ENCODE results near the gene NOPCHAP1. TPM values are rescaled to one million over a fixed set of nuclear protein-coding genes. Genes with fewer than 3 reads are reported as not detected.

The NOPCHAP1 gene
- total and polyA plus RNA-seq, 5 donors from 2014 or later: 11.6 to 26.9 (median 17.3) TPM

DNA sequence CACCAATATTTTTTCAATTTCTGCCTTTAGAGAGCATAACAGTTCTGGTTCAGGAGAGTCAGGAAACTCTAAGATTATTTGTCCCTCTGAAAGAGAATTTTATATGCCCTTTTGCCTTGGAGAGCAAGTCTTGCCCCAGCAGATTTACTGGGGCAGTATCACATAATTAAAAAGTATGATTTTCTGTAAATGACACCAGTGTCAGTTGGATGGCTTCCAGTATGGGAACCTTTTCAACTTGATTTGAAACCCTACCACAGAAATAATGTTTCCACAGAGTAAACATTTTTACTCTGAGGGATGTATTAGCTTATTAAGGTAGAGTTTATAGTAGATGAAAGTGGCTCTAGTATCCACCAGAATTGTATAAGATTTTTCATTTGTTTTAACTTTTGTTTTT is 15.4 kb downstream of the NOPCHAP1 start:
- Histone ChIP-seq H3K4me1 (ENCODE audit: control insufficient read depth, insufficient read depth, low read length, poor library complexity, severe bottlenecking) (no peaks in the 10 kb centered on the region), H3K27ac (ENCODE audit: insufficient read depth, low read length, poor library complexity, severe bottlenecking) (no peak overlapping the region), H3K4me3 (ENCODE audit: low read depth, low read length) (no peak overlapping the region), H3K36me3 (ENCODE audit: control insufficient read depth, insufficient read depth, low read length) (peaks cover 56% of the 10 kb centered on the region), H3K9me3 (ENCODE audit: control insufficient read depth in 2 of 2, low read length in 2 of 2) (peaks cover 11 to 15% of the 10 kb centered on the region in 2 experiments), H3K27me3 (ENCODE audit: control insufficient read depth, insufficient read depth, low read length) (no peaks in the 10 kb centered on the region)
- H3K27me3 Mint-ChIP-seq: no peaks in the 10 kb centered on the region
- peaks cover 0 to 23% (median 13%) of the 10 kb centered on the region in 7 donors for H3K9me3 Mint-ChIP-seq
- peaks cover 86% of the 10 kb centered on the region for H3K36me3 Mint-ChIP-seq
- H3K4me3 Mint-ChIP-seq: no peak overlapping the region
- no peak overlapping the region for H3K27ac Mint-ChIP-seq
- peaks cover 2 to 26% (median 15%) of the 10 kb centered on the region in 4 donors for H3K4me1 Mint-ChIP-seq
- DNase-seq: no peak
- no peak for ATAC-seq (ENCODE audit: low read depth in 2 of 2)

DNA sequence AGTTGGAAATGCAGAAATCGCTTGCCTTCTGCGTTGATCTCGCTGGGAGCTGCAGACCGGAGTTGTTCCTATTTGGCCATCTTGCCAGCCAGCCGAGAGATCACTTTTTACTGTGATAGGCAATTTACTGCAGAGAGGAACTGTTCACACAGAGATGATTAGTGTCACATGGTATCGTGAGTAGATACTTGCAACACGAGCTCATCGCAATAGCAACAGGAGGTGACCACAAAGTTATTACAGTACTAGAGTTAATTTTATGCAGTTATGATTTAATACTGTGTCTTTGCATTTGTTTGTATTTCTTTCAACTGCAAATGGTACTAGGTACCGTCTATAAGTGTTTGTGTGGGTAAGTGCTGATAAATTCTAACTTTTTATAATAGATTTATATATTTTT is 27.8 kb downstream of the NOPCHAP1 start:
- Histone ChIP-seq H3K4me3 (ENCODE audit: low read depth, low read length) (no peak overlapping the region), H3K36me3 (ENCODE audit: control insufficient read depth, insufficient read depth, low read length) (no peaks in the 10 kb centered on the region), H3K27ac (ENCODE audit: insufficient read depth, low read length, poor library complexity, severe bottlenecking) (no peak overlapping the region), H3K27me3 (ENCODE audit: control insufficient read depth, insufficient read depth, low read length) (no peaks in the 10 kb centered on the region), H3K9me3 (ENCODE audit: control insufficient read depth in 2 of 2, low read length in 2 of 2) (no peaks in the 10 kb centered on the region), H3K4me1 (ENCODE audit: control insufficient read depth, insufficient read depth, low read length, poor library complexity, severe bottlenecking) (no peaks in the 10 kb centered on the region)
- H3K36me3 Mint-ChIP-seq: peaks cover 49% of the 10 kb centered on the region
- H3K27ac Mint-ChIP-seq: no peak overlapping the region
- peaks cover 2 to 9% (median 5%) of the 10 kb centered on the region in 4 donors for H3K4me1 Mint-ChIP-seq
- no peaks in the 10 kb centered on the region for H3K27me3 Mint-ChIP-seq
- DNase-seq (no peak), ATAC-seq (ENCODE audit: low read depth in 2 of 2) (no peak)
- no peak overlapping the region for H3K4me3 Mint-ChIP-seq
- H3K9me3 Mint-ChIP-seq: peaks cover 2 to 18% (median 13%) of the 10 kb centered on the region in 7 donors

DNA sequence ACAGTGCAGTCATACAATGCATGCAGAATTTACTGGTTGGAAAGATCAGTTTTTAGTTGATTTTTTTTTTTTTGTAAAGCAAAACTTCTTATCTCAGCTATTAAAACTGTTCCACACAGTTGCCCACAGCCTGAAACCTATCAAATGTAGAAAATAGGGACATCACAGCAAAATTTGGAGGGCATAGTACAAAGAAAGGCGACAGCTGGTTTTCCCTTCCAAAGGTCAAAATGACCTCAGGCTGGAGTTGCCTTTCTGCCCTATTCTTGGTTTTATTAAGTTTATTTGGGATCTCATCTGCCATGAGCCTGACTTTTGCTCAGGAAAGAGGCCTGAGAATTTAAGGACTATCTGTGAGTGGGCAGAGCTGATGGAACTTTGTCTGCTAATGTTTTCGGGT is 28.5 kb downstream of the NOPCHAP1 start:
- Histone ChIP-seq H3K4me1 (ENCODE audit: control insufficient read depth, insufficient read depth, low read length, poor library complexity, severe bottlenecking) (no peaks in the 10 kb centered on the region), H3K9me3 (ENCODE audit: control insufficient read depth in 2 of 2, low read length in 2 of 2) (no peaks in the 10 kb centered on the region), H3K27me3 (ENCODE audit: control insufficient read depth, insufficient read depth, low read length) (no peaks in the 10 kb centered on the region), H3K36me3 (ENCODE audit: control insufficient read depth, insufficient read depth, low read length) (no peaks in the 10 kb centered on the region), H3K27ac (ENCODE audit: insufficient read depth, low read length, poor library complexity, severe bottlenecking) (no peak overlapping the region), H3K4me3 (ENCODE audit: low read depth, low read length) (no peak overlapping the region)
- DNase-seq (no peak), ATAC-seq (ENCODE audit: low read depth in 2 of 2) (no peak)
- Mint-ChIP-seq H3K9me3 (peaks cover 2 to 18% (median 11%) of the 10 kb centered on the region in 7 donors), H3K4me1 (peaks cover 1 to 5% (median 3%) of the 10 kb centered on the region in 4 donors), H3K27ac (peak overlapping the region in 1 of 3 donors; percentile 14), H3K4me3 (no peak overlapping the region), H3K36me3 (peaks cover 42% of the 10 kb centered on the region), H3K27me3 (no peaks in the 10 kb centered on the region)

DNA sequence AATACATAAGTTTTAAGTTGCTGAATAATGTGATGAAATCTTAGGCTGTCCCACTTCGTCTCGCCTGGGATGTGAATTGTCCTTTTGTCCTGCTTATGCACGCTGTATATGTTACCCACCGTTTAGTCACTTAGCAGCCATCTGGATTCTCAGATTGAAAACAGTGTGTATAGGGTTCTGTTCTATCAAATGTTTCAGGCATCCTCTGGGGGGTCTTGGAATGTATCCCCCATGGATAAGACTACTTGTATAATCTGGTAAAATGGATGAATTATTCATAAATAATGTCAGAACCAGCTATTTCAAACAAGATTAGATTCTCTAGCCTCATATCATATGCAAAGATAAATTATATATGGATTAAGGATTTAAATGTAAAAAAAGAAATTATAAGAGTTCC is 29.4 kb downstream of the NOPCHAP1 start:
- Mint-ChIP-seq H3K4me1 (peaks cover 0 to 5% (median 3%) of the 10 kb centered on the region in 4 donors), H3K4me3 (no peak overlapping the region), H3K36me3 (peaks cover 33% of the 10 kb centered on the region), H3K27ac (peak overlapping the region in 1 of 3 donors; percentile 23), H3K27me3 (no peaks in the 10 kb centered on the region), H3K9me3 (peaks cover 2 to 14% (median 7%) of the 10 kb centered on the region in 7 donors)
- DNase-seq (no peak), ATAC-seq (ENCODE audit: low read depth in 2 of 2) (no peak)
- Histone ChIP-seq H3K4me1 (ENCODE audit: control insufficient read depth, insufficient read depth, low read length, poor library complexity, severe bottlenecking) (no peaks in the 10 kb centered on the region), H3K4me3 (ENCODE audit: low read depth, low read length) (no peak overlapping the region), H3K27ac (ENCODE audit: insufficient read depth, low read length, poor library complexity, severe bottlenecking) (no peak overlapping the region), H3K9me3 (ENCODE audit: control insufficient read depth in 2 of 2, low read length in 2 of 2) (no peaks in the 10 kb centered on the region), H3K36me3 (ENCODE audit: control insufficient read depth, insufficient read depth, low read length) (no peaks in the 10 kb centered on the region), H3K27me3 (ENCODE audit: control insufficient read depth, insufficient read depth, low read length) (no peaks in the 10 kb centered on the region)

DNA sequence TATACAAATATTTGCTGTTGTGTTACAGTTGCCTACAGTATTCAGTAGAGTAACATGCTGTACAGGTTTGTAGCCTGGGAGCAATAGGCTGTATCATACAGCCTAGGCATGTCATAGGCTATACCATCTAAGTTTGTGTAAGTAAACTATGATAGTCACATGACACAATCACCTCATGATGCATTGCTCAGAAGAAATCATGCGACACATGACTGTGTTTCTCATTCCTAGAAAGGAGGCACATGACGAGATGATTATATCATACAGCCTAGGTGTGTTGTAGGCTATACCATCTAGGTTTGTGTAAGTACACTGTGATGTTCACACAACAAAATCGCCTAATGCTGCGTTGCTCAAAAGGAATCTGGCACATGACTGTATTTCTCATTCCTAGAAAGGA is 31.9 kb downstream of the NOPCHAP1 start:
- ATAC-seq (ENCODE audit: low read depth in 2 of 2): no peak
- Histone ChIP-seq H3K27ac (ENCODE audit: insufficient read depth, low read length, poor library complexity, severe bottlenecking) (no peak overlapping the region), H3K4me1 (ENCODE audit: control insufficient read depth, insufficient read depth, low read length, poor library complexity, severe bottlenecking) (no peaks in the 10 kb centered on the region), H3K9me3 (ENCODE audit: control insufficient read depth in 2 of 2, low read length in 2 of 2) (no peaks in the 10 kb centered on the region), H3K27me3 (ENCODE audit: control insufficient read depth, insufficient read depth, low read length) (no peaks in the 10 kb centered on the region), H3K36me3 (ENCODE audit: control insufficient read depth, insufficient read depth, low read length) (no peaks in the 10 kb centered on the region), H3K4me3 (ENCODE audit: low read depth, low read length) (no peak overlapping the region)
- no peak for DNase-seq
- Mint-ChIP-seq H3K4me3 (no peak overlapping the region), H3K36me3 (peaks cover 11% of the 10 kb centered on the region), H3K27ac (no peak overlapping the region), H3K4me1 (peaks cover 0 to 3% (median 0%) of the 10 kb centered on the region in 4 donors), H3K27me3 (no peaks in the 10 kb centered on the region), H3K9me3 (no peaks in the 10 kb centered on the region)

DNA sequence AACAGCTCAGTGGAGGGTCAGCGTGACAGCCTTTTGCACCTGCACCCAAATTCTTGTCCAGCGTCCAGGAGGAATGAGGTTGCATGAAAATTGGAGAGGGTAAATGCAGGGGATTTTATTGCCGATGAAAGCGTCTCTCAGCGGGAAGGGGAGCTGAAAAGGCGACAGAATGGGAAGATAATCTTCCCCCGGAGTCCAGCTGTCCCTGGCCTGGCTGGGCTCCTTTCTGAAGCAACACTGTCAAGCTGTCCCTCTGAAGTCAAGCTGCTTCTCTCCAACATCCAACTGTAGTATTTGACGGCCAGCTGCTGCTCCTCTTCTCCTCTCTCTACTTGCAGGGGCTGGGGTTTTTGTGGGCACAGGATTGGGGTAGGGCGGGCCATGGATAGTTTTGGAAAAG is 32.7 kb downstream of the NOPCHAP1 start:
- no peak overlapping the region for H3K4me3 Mint-ChIP-seq
- H3K27me3 ChIP-seq (ENCODE audit: control insufficient read depth, insufficient read depth, low read length): no peaks in the 10 kb centered on the region

DNA sequence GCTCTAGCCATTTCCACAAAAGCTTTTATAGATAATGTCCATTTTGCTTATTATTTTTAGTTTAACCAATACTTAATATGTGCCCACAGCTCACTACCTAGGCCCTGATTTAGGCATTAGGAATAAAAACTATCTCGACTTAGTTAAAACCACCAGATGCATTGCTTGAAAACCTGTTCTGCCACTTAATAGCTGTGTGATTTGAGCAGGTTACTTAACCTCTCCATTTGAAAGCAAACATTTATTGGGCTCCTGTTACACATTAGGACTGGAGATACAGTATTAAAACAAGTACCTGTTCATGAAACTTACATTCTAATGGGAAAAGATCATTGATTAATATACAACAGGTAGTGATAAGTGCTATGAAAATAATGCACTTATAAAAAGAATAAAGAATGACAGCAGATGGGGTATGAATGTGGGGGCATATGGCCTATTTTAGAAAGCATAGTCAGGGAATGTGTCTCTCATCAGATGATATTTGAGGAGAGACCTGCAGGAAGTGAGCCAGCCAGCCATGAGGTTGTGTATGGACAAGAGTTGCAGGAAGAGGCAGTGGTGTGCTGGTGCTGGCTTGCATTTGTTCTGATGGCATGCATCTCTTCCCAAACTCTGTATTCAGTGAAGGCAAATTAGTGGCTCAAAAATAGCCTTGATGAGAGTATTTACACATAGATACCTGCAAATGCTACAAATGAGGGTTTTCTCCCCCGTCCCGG is 34.3 kb downstream of the NOPCHAP1 start:
- no peak for ATAC-seq (ENCODE audit: low read depth in 2 of 2)
- Histone ChIP-seq H3K27ac (ENCODE audit: insufficient read depth, low read length, poor library complexity, severe bottlenecking) (no peak overlapping the region), H3K9me3 (ENCODE audit: control insufficient read depth in 2 of 2, low read length in 2 of 2) (no peaks in the 10 kb centered on the region), H3K4me1 (ENCODE audit: control insufficient read depth, insufficient read depth, low read length, poor library complexity, severe bottlenecking) (no peaks in the 10 kb centered on the region), H3K36me3 (ENCODE audit: control insufficient read depth, insufficient read depth, low read length) (no peaks in the 10 kb centered on the region), H3K4me3 (ENCODE audit: low read depth, low read length) (no peak overlapping the region), H3K27me3 (ENCODE audit: control insufficient read depth, insufficient read depth, low read length) (no peaks in the 10 kb centered on the region)
- Mint-ChIP-seq H3K9me3 (no peaks in the 10 kb centered on the region), H3K4me3 (no peak overlapping the region), H3K4me1 (no peaks in the 10 kb centered on the region), H3K36me3 (peaks cover 7% of the 10 kb centered on the region), H3K27ac (peak overlapping the region in 1 of 3 donors; percentile 95), H3K27me3 (no peaks in the 10 kb centered on the region)
- no peak for DNase-seq

More for the DNA sequence above, 32.7 kb downstream of the NOPCHAP1 start:
- Mint-ChIP-seq H3K27ac (no peak overlapping the region), H3K36me3 (peaks cover 11% of the 10 kb centered on the region), H3K9me3 (no peaks in the 10 kb centered on the region), H3K27me3 (no peaks in the 10 kb centered on the region), H3K4me1 (peaks cover 0 to 3% (median 0%) of the 10 kb centered on the region in 4 donors)
- DNase-seq: no peak
- Histone ChIP-seq H3K36me3 (ENCODE audit: control insufficient read depth, insufficient read depth, low read length) (no peaks in the 10 kb centered on the region), H3K9me3 (ENCODE audit: control insufficient read depth in 2 of 2, low read length in 2 of 2) (no peaks in the 10 kb centered on the region), H3K4me3 (ENCODE audit: low read depth, low read length) (no peak overlapping the region), H3K27ac (ENCODE audit: insufficient read depth, low read length, poor library complexity, severe bottlenecking) (no peak overlapping the region), H3K4me1 (ENCODE audit: control insufficient read depth, insufficient read depth, low read length, poor library complexity, severe bottlenecking) (no peaks in the 10 kb centered on the region)
- ATAC-seq (ENCODE audit: low read depth in 2 of 2): no peak

DNA sequence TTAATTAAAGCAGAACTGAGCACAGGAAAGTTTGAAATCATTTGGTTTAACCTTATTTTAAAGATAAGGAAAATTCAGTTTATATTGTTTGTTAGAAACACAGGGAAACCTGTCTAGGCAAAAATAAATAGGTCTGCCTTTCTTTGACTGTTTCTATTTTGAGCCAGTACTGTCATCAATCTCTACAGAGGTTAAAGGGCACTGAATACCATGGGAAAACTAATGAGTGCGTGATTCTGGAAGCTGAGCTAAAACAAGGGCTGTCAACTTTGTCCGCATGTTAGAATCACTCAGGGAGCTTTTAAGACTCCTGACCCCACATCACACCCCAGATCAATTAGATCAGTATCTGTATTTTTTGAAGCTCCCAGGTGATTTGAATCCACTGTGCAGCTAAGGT is 38.8 kb downstream of the NOPCHAP1 start:
- H3K27ac ChIP-seq (ENCODE audit: insufficient read depth, low read length, poor library complexity, severe bottlenecking): no peak overlapping the region
- no peaks in the 10 kb centered on the region for H3K27me3 ChIP-seq (ENCODE audit: control insufficient read depth, insufficient read depth, low read length)
- H3K27me3 Mint-ChIP-seq: no peaks in the 10 kb centered on the region
- no peak overlapping the region for H3K4me3 ChIP-seq (ENCODE audit: low read depth, low read length)
- H3K27ac Mint-ChIP-seq: no peak overlapping the region
- H3K4me1 ChIP-seq (ENCODE audit: control insufficient read depth, insufficient read depth, low read length, poor library complexity, severe bottlenecking): no peaks in the 10 kb centered on the region
- DNase-seq (no peak), ATAC-seq (ENCODE audit: low read depth in 2 of 2) (no peak)
- no peak overlapping the region for H3K4me3 Mint-ChIP-seq
- no peaks in the 10 kb centered on the region for H3K9me3 Mint-ChIP-seq
- H3K9me3 ChIP-seq (ENCODE audit: control insufficient read depth in 2 of 2, low read length in 2 of 2): no peaks in the 10 kb centered on the region
- H3K4me1 Mint-ChIP-seq: no peaks in the 10 kb centered on the region
- H3K36me3 ChIP-seq (ENCODE audit: control insufficient read depth, insufficient read depth, low read length): no peaks in the 10 kb centered on the region
- H3K36me3 Mint-ChIP-seq: no peaks in the 10 kb centered on the region
